CD4-positive, alpha-beta T cell treated with Interleukin-4 for 4 hours (primary cell): Measurements from ENCODE around the gene MALAT1.
"Not testable (repeated sequence)": the region's sequence is repeated elsewhere in the genome, so short reads cannot be mapped to it uniquely, and the experiment has no call there.

Source experiments
- DNase-seq: peaks from one replicate; pipeline ENCODE4 v3.0.0-alpha.2; 2020

Gene MALAT1

DNA sequence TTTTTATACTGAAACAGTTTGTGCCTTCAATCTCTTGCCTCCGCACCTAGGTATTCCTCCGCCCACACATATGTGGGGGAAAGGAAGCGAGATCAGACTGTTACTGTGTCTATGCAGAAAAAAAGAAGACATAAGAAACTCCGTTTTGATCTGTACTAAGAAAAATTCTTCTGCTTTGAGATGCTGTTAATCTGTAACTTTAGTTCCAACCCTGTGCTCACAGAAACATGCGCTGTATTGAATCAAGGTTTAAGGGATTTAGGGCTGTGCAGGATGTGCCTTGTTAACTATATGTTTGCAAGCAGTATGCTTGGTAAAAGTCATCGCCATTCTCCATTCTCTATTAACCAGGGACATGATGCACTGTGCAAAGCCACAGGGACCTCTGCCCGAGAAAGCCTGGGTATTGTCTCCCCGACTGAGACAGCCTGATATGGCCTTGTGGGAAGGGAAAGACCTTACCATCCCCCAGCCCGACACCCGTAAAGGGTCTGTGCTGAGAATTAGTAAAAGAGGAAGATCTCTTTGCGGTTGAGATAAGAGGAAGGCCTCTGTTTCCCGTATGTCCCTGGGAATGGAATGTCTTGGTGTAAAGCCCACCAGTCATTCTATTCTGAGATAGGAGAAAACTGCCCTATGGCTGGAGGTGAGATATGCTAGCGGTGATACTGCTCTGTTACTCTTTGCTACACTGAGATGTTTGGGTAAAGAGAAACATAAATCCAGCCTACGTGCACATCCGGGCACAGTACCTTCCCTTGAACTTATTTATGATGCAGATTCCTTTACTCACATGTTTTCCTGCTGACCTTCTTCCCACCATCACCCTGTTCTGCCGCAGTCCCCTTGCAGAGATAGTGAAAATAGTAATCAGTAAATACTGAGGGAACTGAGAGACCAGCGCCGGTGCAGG is 24.1 kb downstream of the MALAT1 start:
- DNase-seq = peak; percentile 43

GRCh38 chr11:65523631-65523968 is 24.8 kb downstream of the MALAT1 start:
- DNase-seq = not testable (repeated sequence)

GRCh38 chr11:65524014-65524740 is 25.3 kb downstream of the MALAT1 start:
- DNase-seq = no peak

DNA sequence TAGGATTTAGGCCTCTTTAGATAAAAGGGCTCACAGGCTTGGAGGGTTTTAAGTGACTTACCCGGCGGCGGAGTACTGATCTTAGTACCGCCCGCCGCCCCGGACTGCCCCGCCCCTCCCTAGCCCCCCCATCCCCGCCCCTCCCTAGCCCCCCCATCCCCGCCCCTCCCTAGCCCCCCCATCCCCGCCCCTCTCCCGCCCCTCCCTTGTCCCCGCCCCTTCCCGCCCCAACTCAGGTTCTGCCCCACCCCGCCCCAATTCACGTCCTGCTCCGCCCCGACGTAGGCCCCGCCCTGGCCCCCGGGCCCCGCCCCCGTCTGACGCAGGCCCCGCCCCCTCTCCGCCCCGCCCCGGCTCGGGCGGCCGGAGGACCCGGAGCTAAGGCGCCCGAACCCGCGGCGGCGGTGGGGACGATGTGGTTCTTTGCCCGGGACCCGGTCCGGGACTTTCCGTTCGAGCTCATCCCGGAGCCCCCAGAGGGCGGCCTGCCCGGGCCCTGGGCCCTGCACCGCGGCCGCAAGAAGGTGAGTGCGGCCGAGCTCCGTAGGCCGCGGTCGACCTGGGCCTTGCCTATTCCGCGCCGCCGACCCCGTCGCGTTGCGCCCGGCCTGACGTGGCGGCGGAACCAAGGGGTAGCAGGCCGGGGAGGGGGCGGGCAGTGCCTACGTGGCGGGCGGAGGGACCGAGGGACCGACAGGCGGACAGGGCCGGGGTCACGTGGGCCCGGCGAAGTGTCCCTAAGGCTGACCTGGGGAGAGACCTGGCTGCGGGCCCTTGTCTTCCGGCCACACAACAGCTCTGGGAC is 26.1 kb downstream of the MALAT1 start, which contains the start of gene SCYL1:
SCYL1 (plus strand) TSS at position 343 of the 805 bp plus-strand sequence; CDS start at position 414, 71 bp downstream.
- DNase-seq = peak; percentile 71

- DNase-seq = no peak
Measured at GRCh38 chr11:65525546-65526480, 27.0 kb downstream of the MALAT1 start.

- DNase-seq = no peak
Measured at GRCh38 chr11:65526744-65527143, 27.9 kb downstream of the MALAT1 start.

DNA sequence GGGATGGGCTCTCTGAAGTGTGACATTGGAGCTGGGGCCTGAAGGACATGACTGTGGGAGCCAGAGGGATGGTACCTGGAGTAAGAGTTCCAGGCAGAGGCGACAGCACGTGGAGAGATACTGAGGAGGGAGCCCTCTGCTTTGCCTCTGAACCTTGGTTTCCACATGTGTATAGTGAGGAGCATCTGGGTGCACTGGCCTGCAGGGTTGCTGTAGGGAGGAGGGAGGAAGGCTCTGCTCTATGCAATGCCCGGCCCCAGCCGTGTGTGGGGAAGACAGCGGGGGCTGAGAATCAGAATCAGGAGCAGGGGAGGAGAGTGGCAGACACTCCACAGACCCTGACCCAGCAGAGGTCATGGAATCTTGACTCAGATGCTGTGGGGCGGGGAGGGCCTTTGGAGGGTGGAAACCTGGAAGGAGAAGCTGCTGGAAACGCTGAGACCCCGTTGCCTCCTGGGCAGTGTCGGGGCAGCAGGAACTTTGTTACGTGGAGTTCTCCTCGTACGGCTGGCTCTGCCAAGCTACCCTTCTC is 30.0 kb downstream of the MALAT1 start:
- DNase-seq = no peak

DNA sequence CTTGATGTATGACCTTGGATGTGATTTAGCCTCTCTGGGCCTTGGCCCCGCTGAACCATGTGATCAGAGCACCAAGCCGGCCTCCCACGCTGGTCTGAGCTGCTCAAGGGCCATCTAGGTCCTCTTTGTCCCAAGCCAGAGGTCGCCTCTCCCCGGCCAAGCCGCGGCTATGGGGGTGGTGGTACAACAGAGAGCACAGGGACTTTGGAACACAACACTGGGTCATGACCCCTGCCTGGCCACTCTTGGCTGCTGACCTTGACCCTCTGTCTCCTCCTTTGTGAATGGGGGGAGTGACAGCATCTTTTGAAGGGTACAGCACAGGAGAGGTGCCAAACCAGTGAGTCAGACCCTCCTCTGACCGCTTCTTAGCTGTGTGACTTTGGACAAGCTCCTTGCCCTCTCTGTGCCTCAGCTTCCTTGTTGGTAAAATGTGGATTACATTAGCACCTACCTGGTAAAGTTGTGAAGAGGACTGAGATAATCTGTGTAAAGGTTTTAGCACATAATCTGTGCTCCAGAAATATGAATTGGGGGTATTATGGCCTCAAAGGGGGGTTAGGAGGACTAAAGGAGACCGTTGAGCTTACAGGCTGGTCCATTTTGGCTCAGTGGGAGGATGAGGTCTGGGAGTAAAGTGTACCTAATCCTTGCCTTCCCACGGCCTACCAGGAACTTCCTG is 30.8 kb downstream of the MALAT1 start:
- no peak for DNase-seq

GRCh38 chr11:65530157-65530496 is 31.3 kb downstream of the MALAT1 start:
- no peak for DNase-seq

DNA sequence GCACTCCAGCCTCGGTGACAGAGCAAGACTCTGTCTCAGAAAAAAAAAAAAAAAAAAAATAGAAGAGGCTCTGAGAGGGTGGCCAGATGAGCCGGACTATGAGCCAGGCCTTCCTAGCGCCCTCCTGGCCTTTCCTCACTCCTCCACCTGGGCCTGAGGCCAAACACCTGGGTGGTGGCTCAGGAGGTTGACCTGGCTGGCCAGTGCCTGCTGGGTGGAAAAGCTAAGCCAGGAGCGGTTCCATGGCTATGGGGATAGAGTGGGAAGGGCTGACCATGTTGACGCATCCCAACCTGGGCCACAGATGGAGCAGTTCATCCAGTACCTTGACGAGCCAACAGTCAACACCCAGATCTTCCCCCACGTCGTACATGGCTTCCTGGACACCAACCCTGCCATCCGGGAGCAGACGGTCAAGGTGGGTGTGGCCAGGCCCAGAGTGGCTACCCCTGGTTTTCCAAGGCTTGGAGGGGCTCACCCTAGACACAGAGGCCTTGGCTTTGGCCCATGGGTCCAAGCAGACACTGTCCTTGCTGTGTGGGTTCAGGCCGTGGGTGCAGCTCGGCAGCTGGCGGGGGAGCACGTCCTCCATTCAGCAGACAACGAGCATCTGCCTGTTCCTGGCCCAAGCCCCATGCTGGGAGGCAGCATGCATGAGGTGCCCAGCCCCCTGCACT is 33.7 kb downstream of the MALAT1 start:
- no peak for DNase-seq

GRCh38 chr11:65535102-65535501 is 36.3 kb downstream of the MALAT1 start:
- DNase-seq = no peak

GRCh38 chr11:65536412-65537295 is 37.8 kb downstream of the MALAT1 start:
- DNase-seq = no peak

DNA sequence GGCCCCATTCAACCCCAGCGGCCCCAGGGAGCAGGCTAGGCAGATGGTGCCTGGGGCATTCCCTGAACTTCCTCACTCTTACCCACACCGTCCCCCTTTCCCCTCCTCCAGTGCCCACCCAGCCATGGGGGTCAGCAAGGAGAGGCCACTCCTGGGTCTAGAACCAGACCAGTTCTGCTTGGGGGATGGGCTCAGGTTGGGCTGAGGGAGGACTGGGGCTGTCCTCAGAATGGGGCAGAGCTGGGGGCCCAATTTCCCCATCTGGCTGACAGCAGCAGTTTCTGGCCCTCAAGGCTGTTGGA is 38.4 kb downstream of the MALAT1 start:
- DNase-seq = no peak

DNA sequence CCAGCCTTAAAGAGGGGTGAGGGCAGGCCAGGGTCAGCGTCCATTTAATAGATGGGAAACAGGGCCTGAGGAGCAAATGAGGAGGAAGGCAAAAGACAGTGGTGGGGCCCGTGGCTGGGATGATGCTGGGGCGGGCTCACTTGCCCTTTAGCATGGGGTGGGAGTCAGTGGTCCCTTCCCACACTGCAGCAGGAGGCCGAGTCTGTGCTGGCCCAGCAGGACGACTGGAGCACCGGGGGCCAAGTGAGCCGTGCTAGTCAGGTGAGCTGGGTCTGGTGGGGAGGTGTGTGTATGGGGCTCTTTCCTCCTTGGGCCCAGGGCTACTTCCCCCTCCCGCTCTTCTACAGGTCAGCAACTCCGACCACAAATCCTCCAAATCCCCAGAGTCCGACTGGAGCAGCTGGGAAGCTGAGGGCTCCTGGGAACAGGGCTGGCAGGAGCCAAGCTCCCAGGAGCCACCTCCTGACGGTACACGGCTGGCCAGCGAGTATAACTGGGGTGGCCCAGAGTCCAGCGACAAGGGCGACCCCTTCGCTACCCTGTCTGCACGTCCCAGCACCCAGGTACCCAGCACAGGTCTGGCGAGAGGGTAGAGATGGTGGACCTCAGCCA is 38.9 kb downstream of the MALAT1 start:
- no peak for DNase-seq

- DNase-seq = no peak
Measured at GRCh38 chr11:65538232-65538914, 39.5 kb downstream of the MALAT1 start.

- no peak for DNase-seq
Measured at GRCh38 chr11:65538915-65539743, 40.3 kb downstream of the MALAT1 start.

DNA sequence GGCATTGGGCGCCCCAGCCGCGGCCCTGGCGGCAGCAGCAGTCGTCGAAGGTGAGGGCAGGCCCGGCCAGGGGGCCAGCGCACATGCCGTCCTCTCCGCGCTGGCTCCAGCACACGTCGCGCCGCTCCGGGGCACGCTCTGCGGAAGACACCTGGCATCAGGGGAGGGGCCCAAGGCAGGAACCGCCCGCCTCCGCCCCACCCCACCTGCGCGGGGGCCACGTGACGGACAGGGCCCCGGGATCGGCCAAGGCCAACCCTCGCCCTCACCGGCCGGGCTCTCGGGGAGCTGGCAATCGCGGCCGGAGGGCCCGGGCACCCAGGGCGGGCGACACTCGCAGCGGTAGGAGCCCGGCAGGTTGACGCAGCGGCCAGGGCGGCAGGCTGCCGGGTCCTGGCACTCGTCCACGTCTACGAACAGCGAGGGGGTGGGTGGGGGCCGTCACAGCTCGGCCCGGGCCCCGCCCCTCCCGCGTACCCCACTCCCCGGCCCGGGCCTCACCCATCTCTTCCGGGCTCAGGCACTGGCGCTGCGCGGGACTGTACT is 41.0 kb downstream of the MALAT1 start:
- no peak for DNase-seq
